Measurements from ENCODE around the gene SYF2. TPM values are rescaled to one million over a fixed set of nuclear protein-coding genes. Genes with fewer than 3 reads are reported as not detected.

The SYF2 gene
- total RNA-seq, 3 donors from 2014 or later (not counting 1 experiment from before 2014, with no cell fraction given): 67.9 to 92.2 (median 75.3) TPM

DNA sequence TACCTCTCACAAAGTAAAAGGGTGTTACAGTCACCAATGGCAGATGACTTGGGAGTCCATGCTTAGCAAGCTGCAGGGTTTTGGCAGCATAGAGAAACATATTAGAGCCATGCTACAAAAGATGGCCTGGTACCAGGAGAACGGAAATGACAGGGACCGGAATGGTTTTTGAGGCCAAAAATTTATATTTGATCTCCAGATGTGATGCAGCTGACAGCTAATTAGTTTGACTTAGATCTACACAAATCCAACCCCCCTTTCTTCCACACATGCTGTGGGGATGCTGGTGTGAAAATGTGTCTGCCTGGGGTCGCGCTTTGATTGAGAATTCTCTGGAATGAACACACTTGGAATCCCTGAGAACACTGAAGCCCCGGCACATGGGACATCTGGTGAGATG, 26.5 kb downstream of the SYF2 start:
- H3K36me3 Mint-ChIP-seq: no peaks in the 10 kb centered on the region
- ATAC-seq (no peak), DNase-seq (no peak)
- no peaks in the 10 kb centered on the region for H3K9me3 Mint-ChIP-seq
- no peaks in the 10 kb centered on the region for H3K4me1 ChIP-seq (ENCODE audit: control insufficient read depth, insufficient read depth, low read length)
- no peaks in the 10 kb centered on the region for H3K27me3 ChIP-seq (ENCODE audit: control insufficient read depth, insufficient read depth, low read length)
- peaks cover 3 to 19% of the 10 kb centered on the region in 2 donors for H3K27me3 Mint-ChIP-seq (ENCODE audit: low read depth in 2 of 2)
- no peak overlapping the region for H3K4me3 ChIP-seq (ENCODE audit: low read length)
- TF ChIP-seq, protein P1, sequence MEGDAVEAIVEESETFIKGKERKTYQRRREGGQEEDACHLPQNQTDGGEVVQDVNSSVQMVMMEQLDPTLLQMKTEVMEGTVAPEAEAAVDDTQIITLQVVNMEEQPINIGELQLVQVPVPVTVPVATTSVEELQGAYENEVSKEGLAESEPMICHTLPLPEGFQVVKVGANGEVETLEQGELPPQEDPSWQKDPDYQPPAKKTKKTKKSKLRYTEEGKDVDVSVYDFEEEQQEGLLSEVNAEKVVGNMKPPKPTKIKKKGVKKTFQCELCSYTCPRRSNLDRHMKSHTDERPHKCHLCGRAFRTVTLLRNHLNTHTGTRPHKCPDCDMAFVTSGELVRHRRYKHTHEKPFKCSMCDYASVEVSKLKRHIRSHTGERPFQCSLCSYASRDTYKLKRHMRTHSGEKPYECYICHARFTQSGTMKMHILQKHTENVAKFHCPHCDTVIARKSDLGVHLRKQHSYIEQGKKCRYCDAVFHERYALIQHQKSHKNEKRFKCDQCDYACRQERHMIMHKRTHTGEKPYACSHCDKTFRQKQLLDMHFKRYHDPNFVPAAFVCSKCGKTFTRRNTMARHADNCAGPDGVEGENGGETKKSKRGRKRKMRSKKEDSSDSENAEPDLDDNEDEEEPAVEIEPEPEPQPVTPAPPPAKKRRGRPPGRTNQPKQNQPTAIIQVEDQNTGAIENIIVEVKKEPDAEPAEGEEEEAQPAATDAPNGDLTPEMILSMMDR (IDR thresholded peaks at IDR 0.05): no peak
- WGBS (ENCODE audit: insufficient coverage): 92% methylated on average over 5 of the region's 5 CpGs
- H3K27ac Mint-ChIP-seq: no peak overlapping the region
- H3K27ac ChIP-seq (ENCODE audit: low read length): no peak overlapping the region
- H3K36me3 ChIP-seq (ENCODE audit: control insufficient read depth, insufficient read depth, low read length): no peaks in the 10 kb centered on the region
- no peaks in the 10 kb centered on the region for H3K9me3 ChIP-seq (ENCODE audit: control insufficient read depth, insufficient read depth, low read length)
- H3K4me3 Mint-ChIP-seq: no peak overlapping the region
- H3K4me1 Mint-ChIP-seq: no peaks in the 10 kb centered on the region
- intact Hi-C loops (cut with micrococcal nuclease): loop anchor here (1.0 to 2.0 kb wide), 3 partner anchors 253 to 357 kb away; no protein-coding TSS in a partner anchor

DNA sequence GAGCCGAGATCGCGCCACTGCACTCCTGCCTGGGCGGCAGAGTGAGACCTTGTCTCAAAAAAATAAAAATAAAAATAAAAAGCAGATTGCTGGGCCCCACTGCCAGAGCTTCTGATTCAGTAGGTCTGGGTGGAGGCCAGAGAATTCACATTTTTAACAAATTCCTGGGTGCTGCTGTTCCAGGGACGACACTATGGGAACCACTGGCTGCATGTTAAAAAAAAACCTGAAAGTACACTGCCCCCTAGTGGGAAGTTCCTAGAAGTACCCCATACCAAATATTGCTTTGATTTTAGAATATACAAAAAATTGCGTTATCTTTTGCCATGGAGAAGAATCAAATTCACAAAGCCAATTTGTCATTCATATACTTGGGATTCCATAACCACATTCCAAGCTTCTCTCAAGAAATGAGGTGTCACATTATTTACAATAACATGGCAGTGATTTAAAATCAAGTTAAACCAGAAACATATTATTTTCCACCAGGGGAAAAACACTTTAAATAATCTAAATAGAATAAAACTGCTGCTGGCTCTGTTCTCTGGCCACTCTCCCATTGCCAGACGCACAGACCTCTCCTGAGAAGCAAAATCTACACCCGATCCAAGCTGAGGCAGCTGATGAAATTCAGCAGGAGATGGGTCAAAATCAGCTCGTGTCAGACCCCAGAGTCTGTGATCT, 27.4 kb downstream of the SYF2 start:
- no peaks in the 10 kb centered on the region for H3K36me3 ChIP-seq (ENCODE audit: control insufficient read depth, insufficient read depth, low read length)
- Mint-ChIP-seq H3K27ac (no peak overlapping the region), H3K36me3 (no peaks in the 10 kb centered on the region), H3K4me1 (no peaks in the 10 kb centered on the region), H3K9me3 (no peaks in the 10 kb centered on the region), H3K4me3 (no peak overlapping the region), H3K27me3 (ENCODE audit: low read depth in 2 of 2) (peaks cover 3 to 13% of the 10 kb centered on the region in 2 donors)
- no peaks in the 10 kb centered on the region for H3K9me3 ChIP-seq (ENCODE audit: control insufficient read depth, insufficient read depth, low read length)
- ATAC-seq: peak; percentile 73 to 87 (median 86)
- no peak overlapping the region for H3K27ac ChIP-seq (ENCODE audit: low read length)
- H3K4me1 ChIP-seq (ENCODE audit: control insufficient read depth, insufficient read depth, low read length): no peaks in the 10 kb centered on the region
- peak in 1 of 2 donors; percentile 75 for DNase-seq
- TF ChIP-seq, protein P1 (IDR thresholded peaks at IDR 0.05): peak; percentile 83
- intact Hi-C loops (cut with micrococcal nuclease): loop anchor here (1.0 to 2.0 kb wide), 3 partner anchors 253 to 356 kb away; no protein-coding TSS in a partner anchor
- H3K4me3 ChIP-seq (ENCODE audit: low read length): no peak overlapping the region
- no peaks in the 10 kb centered on the region for H3K27me3 ChIP-seq (ENCODE audit: control insufficient read depth, insufficient read depth, low read length)
- WGBS (ENCODE audit: insufficient coverage): 71% methylated on average over 8 of the region's 9 CpGs

DNA sequence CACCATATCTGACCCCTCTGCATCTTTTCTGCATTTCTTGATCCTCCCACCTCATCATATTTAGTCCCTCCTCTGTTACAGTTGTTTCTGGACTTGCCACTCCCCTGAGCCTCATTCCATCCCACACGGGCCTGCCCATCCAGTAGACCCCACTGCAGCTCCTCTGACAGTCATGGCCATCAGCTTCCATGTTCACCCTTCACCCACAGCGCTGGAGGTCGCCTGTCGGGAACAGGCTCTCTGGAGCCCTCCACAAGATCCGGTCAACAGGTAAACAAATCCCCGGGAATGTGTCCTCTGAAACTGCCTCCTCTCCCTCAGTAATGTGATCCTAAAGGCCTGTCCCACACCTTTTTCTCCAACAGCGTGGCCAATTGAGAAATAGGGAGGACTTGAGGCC, 31.3 kb downstream of the SYF2 start:
- TF ChIP-seq, protein P1 (IDR thresholded peaks at IDR 0.05): no peak
- H3K9me3 Mint-ChIP-seq: no peaks in the 10 kb centered on the region
- no peaks in the 10 kb centered on the region for H3K36me3 ChIP-seq (ENCODE audit: control insufficient read depth, insufficient read depth, low read length)
- H3K27me3 Mint-ChIP-seq (ENCODE audit: low read depth in 2 of 2): peaks cover 6 to 9% of the 10 kb centered on the region in 2 donors
- ATAC-seq: no peak
- no peaks in the 10 kb centered on the region for H3K36me3 Mint-ChIP-seq
- no peak overlapping the region for H3K4me3 Mint-ChIP-seq
- H3K9me3 ChIP-seq (ENCODE audit: control insufficient read depth, insufficient read depth, low read length): no peaks in the 10 kb centered on the region
- 87% methylated on average over 6 of the region's 7 CpGs for WGBS (ENCODE audit: insufficient coverage)
- no peak overlapping the region for H3K27ac ChIP-seq (ENCODE audit: low read length)
- no peaks in the 10 kb centered on the region for H3K27me3 ChIP-seq (ENCODE audit: control insufficient read depth, insufficient read depth, low read length)
- no peaks in the 10 kb centered on the region for H3K4me1 ChIP-seq (ENCODE audit: control insufficient read depth, insufficient read depth, low read length)
- intact Hi-C loops (cut with micrococcal nuclease): no loop called here
- no peak for DNase-seq
- peaks cover 8 to 9% of the 10 kb centered on the region in 2 donors for H3K4me1 Mint-ChIP-seq
- no peak overlapping the region for H3K4me3 ChIP-seq (ENCODE audit: low read length)
- H3K27ac Mint-ChIP-seq: no peak overlapping the region
